Osteoblast (primary cell): Measurements from ENCODE around the gene COL13A1. TPM values are rescaled to one million over a fixed set of nuclear protein-coding genes. Genes with fewer than 3 reads are reported as not detected.
A peak's percentile ranks its signal among the peaks of the same experiment; 100 is the strongest.

Experiments used
- DNase-seq: peaks from one replicate; pipeline ENCODE4 v3.0.0; 2011; ENCODE audit warnings: low spot score, mixed read lengths; ENCODE audit not compliant: insufficient read length; ENCODE audit errors: missing footprints
- H2AFZ ChIP-seq: 2 replicates; pipeline ENCODE4 v1.6.0; 2011; ENCODE audit warnings: mild to moderate bottlenecking, low read length
- H3K27ac ChIP-seq: 2 replicates; pipeline ENCODE4 v1.5.1; 2011; ENCODE audit warnings: mild to moderate bottlenecking, low read depth, low read length, moderate library complexity
- H3K27me3 ChIP-seq: 2 replicates; pipeline ENCODE4 v1.6.0; 2012; ENCODE audit warnings: mild to moderate bottlenecking, control low read depth, inconsistent platforms, low read length, moderate library complexity; ENCODE audit not compliant: insufficient read depth
- H3K36me3 ChIP-seq: 2 replicates; pipeline ENCODE4 v1.5.1; 2011; ENCODE audit warnings: mild to moderate bottlenecking, low read length, control low read depth, moderate library complexity; ENCODE audit not compliant: insufficient read depth
- H3K4me1 ChIP-seq: 2 replicates; pipeline ENCODE4 v1.5.1; 2011; ENCODE audit warnings: mild to moderate bottlenecking, low read length, control low read depth, moderate library complexity; ENCODE audit not compliant: insufficient read depth
- H3K4me2 ChIP-seq: 2 replicates; pipeline ENCODE4 v1.6.0; 2011; ENCODE audit warnings: mild to moderate bottlenecking, low read length; ENCODE audit not compliant: insufficient read depth
- H3K4me3 ChIP-seq: fragments of 200-600 bp; sonication (generic); 3 replicates; pipeline ENCODE4 v1.5.1; 2012; ENCODE audit warnings: mild to moderate bottlenecking, low read length, inconsistent platforms; ENCODE audit not compliant: insufficient read depth
- H3K79me2 ChIP-seq: 2 replicates; pipeline ENCODE4 v1.6.0; 2012; ENCODE audit warnings: mild to moderate bottlenecking, low read length, control low read depth, inconsistent platforms; ENCODE audit not compliant: insufficient read depth
- H3K9me3 ChIP-seq: 2 replicates; pipeline ENCODE4 v1.5.1; 2011; ENCODE audit warnings: low read depth, low read length, control low read depth
- H4K20me1 ChIP-seq: 2 replicates; pipeline ENCODE4 v1.6.0; 2012; ENCODE audit warnings: mild to moderate bottlenecking, low read length, control low read depth; ENCODE audit not compliant: insufficient read depth
- total RNA-seq: library from RNA; depleted of rRNA; stranded (reverse); fragments of >200 nt; gene quantifications from 2 replicates; pipeline ENCODE4 v1.2.3, GENCODE V29; 2012
- TF ChIP-seq, protein P1 (sequence below): IDR thresholded peaks from 2 replicates; pipeline ENCODE4 v1.5.1; 2011; ENCODE audit warnings: mild to moderate bottlenecking, low read depth, low read length, moderate library complexity; ENCODE audit errors: extremely low read depth

COL13A1 gene
- total RNA-seq, 1 donor, result 1.1 TPM

DNA sequence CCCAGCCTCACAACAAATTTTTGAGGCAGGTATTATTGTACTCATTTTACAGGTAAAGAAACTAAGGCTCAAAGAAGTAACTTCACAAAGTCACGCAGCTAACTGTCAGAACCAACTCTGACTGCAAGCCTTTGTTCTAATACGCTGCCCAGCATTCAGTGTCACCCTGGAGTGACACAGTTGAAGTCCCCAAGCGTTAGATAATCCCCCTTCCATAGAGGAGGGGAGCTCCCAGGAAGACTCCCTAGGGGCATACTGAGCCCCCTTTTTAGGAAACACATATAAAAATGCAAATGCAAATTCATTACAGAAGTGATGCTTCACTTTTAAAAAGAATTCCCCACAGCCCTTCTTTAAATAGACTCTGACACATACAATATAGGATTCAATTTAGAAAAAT is 150.0 kb downstream of the COL13A1 start:
- Histone ChIP-seq H3K36me3 (peaks cover 2% of the 10 kb centered on the region), H2AFZ (no peak overlapping the region), H3K4me2 (no peak overlapping the region), H3K27me3 (no peaks in the 10 kb centered on the region), H3K27ac (no peak overlapping the region), H3K9me3 (no peaks in the 10 kb centered on the region), H3K79me2 (no peaks in the 10 kb centered on the region), H3K4me1 (no peaks in the 10 kb centered on the region), H4K20me1 (no peaks in the 10 kb centered on the region), H3K4me3 (no peak overlapping the region)
- TF ChIP-seq, protein P1, sequence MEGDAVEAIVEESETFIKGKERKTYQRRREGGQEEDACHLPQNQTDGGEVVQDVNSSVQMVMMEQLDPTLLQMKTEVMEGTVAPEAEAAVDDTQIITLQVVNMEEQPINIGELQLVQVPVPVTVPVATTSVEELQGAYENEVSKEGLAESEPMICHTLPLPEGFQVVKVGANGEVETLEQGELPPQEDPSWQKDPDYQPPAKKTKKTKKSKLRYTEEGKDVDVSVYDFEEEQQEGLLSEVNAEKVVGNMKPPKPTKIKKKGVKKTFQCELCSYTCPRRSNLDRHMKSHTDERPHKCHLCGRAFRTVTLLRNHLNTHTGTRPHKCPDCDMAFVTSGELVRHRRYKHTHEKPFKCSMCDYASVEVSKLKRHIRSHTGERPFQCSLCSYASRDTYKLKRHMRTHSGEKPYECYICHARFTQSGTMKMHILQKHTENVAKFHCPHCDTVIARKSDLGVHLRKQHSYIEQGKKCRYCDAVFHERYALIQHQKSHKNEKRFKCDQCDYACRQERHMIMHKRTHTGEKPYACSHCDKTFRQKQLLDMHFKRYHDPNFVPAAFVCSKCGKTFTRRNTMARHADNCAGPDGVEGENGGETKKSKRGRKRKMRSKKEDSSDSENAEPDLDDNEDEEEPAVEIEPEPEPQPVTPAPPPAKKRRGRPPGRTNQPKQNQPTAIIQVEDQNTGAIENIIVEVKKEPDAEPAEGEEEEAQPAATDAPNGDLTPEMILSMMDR, result no peak
- DNase-seq, result no peak

DNA sequence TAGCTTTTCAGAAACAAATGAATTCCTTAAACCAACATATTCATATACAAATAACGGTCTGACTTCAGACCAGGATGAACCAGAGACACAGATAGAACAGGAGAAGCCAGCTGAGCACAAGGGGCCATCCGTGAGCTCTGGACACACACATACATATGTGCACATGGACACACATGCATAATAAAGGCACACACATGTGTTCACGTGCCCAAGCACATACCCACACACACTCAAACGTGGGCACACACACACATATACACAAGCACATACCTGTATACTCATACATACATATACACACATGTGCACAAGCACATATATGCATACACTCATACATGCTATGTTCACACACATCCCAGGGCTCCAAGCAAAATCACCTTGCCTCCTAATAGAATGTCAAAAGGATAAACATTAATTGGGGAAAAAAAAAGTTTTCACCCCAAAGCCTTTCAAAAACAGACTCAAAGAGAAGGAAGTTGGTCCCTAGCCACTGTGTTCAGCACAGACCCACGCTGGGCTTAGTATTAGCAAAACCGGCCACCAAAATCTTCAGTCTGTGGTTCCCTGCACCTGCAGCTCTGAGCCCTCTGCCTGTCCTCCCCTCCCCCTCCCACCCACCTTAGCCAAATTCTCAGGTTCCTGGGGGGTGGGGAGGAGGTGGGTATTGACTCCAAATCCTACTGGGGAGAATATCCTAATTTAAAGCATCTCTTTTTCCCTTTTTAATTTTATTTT is 150.5 kb downstream of the COL13A1 start:
- no peaks in the 10 kb centered on the region for H3K9me3 ChIP-seq
- H3K4me1 ChIP-seq, result no peaks in the 10 kb centered on the region
- H3K79me2 ChIP-seq, result no peaks in the 10 kb centered on the region
- TF ChIP-seq, protein P1, result no peak
- H3K4me2 ChIP-seq, result no peak overlapping the region
- H4K20me1 ChIP-seq, result no peaks in the 10 kb centered on the region
- DNase-seq, result peak; percentile 66
- peaks cover 2% of the 10 kb centered on the region for H3K36me3 ChIP-seq
- H3K27me3 ChIP-seq, result no peaks in the 10 kb centered on the region
- no peak overlapping the region for H3K27ac ChIP-seq
- H3K4me3 ChIP-seq, result no peak overlapping the region
- no peak overlapping the region for H2AFZ ChIP-seq

DNA sequence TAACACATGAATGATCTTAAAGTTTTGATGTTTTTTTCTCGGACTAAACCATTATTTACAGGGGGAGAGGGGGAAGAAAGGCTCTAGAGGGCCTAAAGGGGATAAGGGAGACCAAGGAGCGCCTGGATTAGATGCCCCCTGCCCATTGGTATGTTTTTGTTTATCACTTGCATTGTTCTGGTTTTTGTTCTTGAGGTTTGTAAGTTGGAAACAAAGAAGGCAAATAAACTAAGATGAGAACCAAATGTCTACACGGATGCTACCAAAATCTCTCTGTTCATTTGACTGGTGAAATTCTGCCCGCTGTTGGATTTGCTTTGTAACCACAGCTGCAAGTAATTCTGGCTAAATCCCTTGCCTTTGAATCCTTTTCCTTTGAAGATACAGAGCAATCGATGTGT is 151.1 kb downstream of the COL13A1 start:
- H3K27ac ChIP-seq, result no peak overlapping the region
- DNase-seq, result no peak

GRCh38 chr10:69953851-69954250 is 152.1 kb downstream of the COL13A1 start:
- Histone ChIP-seq H4K20me1 (no peaks in the 10 kb centered on the region), H3K79me2 (no peaks in the 10 kb centered on the region), H3K4me1 (no peaks in the 10 kb centered on the region), H3K9me3 (no peaks in the 10 kb centered on the region), H3K27me3 (no peaks in the 10 kb centered on the region), H3K4me3 (no peak overlapping the region), H2AFZ (no peak overlapping the region), H3K4me2 (no peak overlapping the region), H3K27ac (no peak overlapping the region), H3K36me3 (peaks cover 2% of the 10 kb centered on the region)
- DNase-seq, result no peak
- TF ChIP-seq, protein P1, result no peak

More for the DNA sequence above, 151.1 kb downstream of the COL13A1 start:
- Histone ChIP-seq H3K9me3 (no peaks in the 10 kb centered on the region), H3K4me2 (no peak overlapping the region), H4K20me1 (no peaks in the 10 kb centered on the region), H3K79me2 (no peaks in the 10 kb centered on the region), H3K4me3 (no peak overlapping the region), H3K4me1 (no peaks in the 10 kb centered on the region), H3K36me3 (peaks cover 2% of the 10 kb centered on the region), H3K27me3 (no peaks in the 10 kb centered on the region), H2AFZ (no peak overlapping the region)
- TF ChIP-seq, protein P1, result no peak
